GM12891 (cell line): ENCODE data around the gene EMILIN2.
"Not testable (repeated sequence)": the region's sequence is repeated elsewhere in the genome, so short reads cannot be mapped to it uniquely, and the experiment has no call there.

Source experiments
- DNase-seq: peaks from one replicate; pipeline ENCODE4 v3.0.0; 2011; ENCODE audit warnings: low spot score; ENCODE audit not compliant: insufficient read length
- FAIRE-seq: peaks from 2 replicates; lab custom pipeline; 2011; peaks lifted over from hg19 to GRCh38; lab: Jason Lieb, UNC
- PAX5 ChIP-seq: IDR thresholded peaks from 2 replicates; pipeline ENCODE4 v1.6.1; 2011; ENCODE audit warnings: low read length, moderate library complexity, mild to moderate bottlenecking; ENCODE audit not compliant: insufficient read depth, severe bottlenecking
- POLR2A ChIP-seq: IDR thresholded peaks from 2 replicates; pipeline ENCODE4 v1.6.1; 2011; ENCODE audit warnings: low read depth, low read length, control low read depth
- POLR2AphosphoS5 ChIP-seq: IDR thresholded peaks from 2 replicates; pipeline ENCODE4 v1.6.1; 2011; ENCODE audit warnings: low read depth, low read length, control low read depth
- POU2F2 ChIP-seq: IDR thresholded peaks from 2 replicates; pipeline ENCODE4 v1.6.1; 2011; ENCODE audit warnings: low read depth, mild to moderate bottlenecking, control low read depth, low read length, moderate library complexity
- SPI1 ChIP-seq: IDR thresholded peaks from 2 replicates; pipeline ENCODE4 v1.6.1; 2011; ENCODE audit warnings: low read depth, low read length, control low read depth
- TAF1 ChIP-seq: IDR thresholded peaks from 2 replicates; pipeline ENCODE4 v1.6.1; 2011; ENCODE audit warnings: low read depth, low read length, control low read depth

Gene EMILIN2

DNA sequence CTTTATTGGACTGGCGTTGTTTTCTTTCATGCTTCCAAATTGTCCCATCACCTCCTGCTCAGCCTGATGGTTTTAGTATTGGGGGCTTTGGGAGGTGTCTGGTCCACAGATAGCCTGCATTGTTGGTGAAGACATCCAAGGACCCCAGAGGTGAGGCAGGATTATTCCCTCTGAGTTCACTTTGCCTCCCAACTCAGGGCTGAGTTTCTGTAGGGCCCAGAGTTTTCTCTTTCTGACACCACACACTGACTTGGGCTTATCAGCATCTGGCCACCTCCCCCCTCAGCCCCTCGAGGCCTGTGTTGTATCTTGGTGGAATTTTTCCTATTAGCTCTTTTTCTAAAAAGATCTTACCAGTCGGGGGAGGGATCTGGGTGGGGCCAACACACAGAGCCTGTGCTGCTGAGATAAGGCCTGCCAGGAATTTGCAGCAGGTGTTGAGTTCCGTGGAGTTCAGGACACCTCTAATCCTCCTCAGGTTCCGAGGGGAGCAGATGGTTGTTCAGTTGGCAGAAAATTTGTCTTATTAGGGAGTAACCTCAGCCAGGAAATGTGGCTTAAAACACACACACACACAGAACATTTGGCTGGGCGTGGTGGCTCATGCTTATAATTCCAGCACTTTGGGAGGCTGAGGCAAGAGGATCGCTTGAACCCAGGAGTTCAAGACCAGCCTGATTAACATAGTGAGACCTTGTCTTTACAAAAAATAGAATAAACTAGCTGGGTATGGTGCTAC, 7.3 kb downstream of the EMILIN2 start:
- no peak for DNase-seq
- no peak for TF ChIP-seq PAX5
- TF ChIP-seq TAF1: no peak
- no peak for TF ChIP-seq POLR2AphosphoS5
- no peak for FAIRE-seq

DNA sequence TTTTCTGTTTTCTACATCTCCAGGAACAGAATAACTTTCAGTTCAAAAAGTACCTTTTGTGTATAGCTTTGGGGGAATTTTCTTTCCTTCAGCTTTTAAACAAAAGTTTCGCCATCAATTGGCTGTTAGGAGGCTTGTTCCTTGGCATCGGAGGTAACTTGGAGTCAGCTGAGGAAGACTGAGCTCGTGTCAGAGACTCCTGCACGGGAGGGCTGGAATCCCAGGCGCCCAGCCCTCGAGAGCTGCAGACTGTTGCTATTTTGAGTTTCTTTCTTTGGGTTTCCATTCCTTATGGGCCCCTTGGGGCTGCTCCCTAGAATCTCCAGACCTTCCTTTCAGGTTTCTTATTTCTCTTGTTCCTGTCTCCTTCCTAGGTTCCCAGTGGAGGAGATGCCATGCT, 8.1 kb downstream of the EMILIN2 start:
- FAIRE-seq (no peak), DNase-seq (no peak)
- no peak for TF ChIP-seq PAX5
- no peak for TF ChIP-seq POU2F2
- no peak for TF ChIP-seq TAF1
- TF ChIP-seq POLR2A: no peak
- TF ChIP-seq POLR2AphosphoS5: no peak
- TF ChIP-seq SPI1: no peak

DNA sequence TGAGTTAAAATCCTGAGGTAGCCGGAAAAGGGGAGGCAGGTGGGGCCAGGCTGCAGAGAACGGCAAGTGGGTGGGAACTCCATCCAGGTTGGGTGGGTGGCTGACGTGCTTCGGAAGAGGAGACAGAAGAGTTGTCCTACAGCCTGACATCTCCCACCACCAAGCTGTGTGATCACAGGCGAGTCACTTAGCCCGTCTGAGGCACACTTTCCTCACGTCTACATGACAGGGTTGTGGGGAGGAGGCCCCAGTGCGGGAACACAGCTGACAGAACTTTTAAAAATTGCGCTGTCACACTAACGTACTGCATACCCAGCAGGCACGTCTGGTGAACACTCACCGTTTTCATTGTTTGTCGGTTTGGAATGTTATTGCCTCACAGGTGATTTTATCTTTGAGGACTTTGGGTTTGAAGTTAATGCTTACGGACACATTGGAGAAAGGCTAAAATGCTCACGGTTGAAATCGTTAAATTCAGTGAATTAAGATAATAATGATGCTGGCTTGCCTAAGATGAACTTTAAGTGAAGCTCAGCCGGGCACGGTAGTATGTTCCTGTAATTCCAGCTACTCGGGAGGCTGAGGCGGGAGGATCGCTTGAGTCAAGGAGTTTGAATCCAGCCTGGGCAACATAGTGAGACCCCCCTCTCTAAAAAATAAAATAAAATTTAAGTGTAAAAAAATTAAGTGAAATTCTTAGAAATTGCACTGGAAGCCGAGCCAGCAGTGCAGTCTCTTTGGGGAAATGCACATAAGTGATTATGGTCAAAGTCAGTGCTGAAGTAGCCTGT, 8.9 kb downstream of the EMILIN2 start:
- no peak for DNase-seq
- FAIRE-seq: no peak
- no peak for TF ChIP-seq PAX5
- TF ChIP-seq POLR2A: no peak
- TF ChIP-seq TAF1: no peak
- no peak for TF ChIP-seq SPI1

DNA sequence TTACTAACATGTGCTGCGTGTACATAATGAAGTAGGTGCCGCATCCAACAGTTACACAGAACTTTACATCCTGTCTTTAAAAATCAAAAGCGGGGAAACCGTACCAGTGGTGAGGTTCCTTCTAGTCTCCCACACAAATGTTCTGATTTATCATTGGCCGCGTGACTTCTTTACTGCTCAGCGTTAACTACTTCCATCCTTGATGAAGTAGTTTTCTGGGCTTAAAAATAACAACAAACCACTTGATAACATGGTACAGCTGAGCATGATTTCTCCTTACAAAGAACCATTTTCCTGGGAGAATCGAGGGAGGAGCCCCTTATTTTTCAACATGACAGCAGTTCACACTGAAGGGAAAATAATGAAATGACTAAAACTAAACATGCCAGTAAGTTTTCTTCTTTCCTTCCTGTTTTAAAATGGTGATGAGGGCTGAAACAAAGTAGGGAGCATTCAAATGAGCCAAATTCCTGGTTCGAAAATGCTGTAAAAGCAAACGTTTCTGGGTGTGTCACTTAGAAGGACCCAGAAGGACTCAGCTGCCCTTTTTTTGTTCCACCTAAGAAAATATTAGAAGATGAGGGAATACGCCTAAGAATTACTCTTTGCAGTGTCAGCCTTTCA, 9.9 kb downstream of the EMILIN2 start:
- DNase-seq (no peak), FAIRE-seq (no peak)
- TF ChIP-seq PAX5: no peak
- TF ChIP-seq SPI1: no peak
- TF ChIP-seq POLR2A: no peak
- TF ChIP-seq TAF1: no peak
- TF ChIP-seq POLR2AphosphoS5: no peak
- TF ChIP-seq POU2F2: no peak

DNA sequence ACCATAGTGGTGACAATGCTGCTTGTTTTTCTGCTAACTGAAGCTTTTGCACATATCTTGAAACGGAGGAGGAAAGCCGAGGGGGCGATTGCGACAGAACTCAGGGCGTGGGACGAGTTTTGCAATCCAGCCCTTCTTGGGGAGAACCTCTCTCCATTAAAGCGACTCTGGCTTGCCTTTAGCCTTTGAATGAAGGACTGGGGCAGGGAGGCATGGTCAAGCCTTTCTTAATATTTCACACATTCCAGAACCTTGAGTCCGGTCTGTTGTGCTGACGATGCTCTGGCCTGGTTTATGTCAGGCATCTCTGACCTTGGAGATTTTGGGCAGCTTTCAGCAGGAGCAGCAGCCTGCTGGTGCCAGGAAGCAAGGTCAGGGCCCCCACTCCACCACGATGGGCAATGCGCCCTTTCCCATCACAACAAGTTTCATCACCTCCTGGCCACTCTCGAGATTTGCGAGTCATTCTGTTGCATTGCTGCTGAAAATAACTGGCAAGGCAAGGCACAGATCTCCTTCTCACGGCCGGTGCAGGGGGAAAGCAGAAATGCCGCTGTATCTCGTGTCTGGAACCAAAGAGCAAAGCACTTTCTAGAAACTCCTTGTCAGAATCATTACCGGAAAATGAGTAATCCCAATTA, 10.8 kb downstream of the EMILIN2 start:
- FAIRE-seq (no peak), DNase-seq (no peak)
- no peak for TF ChIP-seq TAF1
- TF ChIP-seq POLR2AphosphoS5: no peak
- TF ChIP-seq SPI1: no peak
- no peak for TF ChIP-seq POU2F2
- TF ChIP-seq PAX5: no peak

DNA sequence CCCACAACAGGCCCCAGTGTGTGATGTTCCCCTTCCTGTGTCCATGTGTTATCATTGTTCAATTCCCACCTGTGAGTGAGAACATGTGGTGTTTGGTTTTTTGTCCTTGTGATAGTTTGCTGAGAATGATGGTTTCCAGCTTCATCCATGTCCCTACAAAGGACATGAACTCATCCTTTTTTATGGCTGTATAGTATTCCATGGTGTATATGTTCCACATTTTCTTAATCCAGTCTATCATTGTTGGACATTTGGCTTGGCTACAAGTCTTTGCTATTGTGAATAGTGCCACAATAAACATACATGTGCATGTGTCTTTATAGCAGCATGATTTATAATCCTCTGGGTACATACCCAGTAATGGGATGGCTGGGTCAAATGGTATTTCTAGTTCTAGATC, 13.6 kb downstream of the EMILIN2 start:
- not testable (repeated sequence) for DNase-seq, FAIRE-seq

DNA sequence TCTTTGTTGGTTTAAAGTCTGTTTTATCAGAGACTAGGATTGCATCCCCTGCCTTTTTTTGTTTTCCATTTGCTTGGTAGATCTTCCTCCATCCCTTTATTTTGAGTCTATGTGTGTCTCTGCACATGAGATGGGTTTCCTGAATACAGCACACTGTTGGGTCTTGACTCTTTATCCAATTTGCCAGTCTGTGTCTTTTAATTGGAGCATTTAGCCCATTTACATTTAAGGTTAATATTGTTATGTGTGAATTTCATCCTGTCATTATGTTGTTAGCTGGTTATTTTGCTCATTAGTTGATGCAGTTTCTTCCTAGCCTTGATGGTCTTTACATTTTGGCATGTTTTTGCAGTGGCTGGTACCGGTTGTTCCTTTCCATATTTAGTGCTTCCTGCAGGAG, 17.2 kb downstream of the EMILIN2 start:
- not testable (repeated sequence) for DNase-seq, FAIRE-seq

DNA sequence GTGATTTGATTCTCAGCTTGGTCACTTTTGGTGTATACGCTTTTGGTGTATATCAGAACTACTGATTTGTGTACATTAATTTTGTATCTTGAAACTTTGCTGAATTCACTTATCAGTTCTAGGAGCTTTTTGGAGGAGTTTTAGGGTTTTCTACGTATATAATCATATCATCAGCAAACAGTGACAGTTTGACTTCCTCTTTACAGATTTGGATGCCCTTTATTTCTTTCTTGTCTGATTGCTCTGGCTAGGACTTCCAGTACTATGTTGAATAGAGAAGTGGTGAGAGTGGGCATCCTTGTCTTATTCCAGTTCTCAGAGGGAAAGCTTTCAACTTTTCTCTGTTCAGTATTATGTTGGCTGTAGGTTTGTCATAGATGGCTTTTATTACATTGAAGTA, 19.7 kb downstream of the EMILIN2 start:
- not testable (repeated sequence) for FAIRE-seq, DNase-seq

DNA sequence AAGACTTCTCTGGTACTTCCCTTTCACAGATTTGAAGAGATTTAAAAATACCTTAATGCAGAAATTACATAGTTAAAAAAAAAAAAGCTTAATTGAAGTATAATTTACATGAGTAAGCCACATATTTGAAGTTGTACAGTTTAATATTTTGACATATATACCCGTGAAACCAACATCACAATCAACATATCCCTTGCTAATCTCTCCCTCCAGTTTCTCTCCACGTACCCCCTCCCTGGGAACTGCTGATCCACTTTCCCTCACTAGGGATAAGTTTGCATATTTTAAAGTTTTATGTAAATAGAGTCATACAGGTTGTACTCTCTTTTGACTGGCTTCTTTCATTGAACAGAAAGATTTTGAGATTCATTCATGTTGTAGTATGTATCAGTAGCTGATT, 22.4 kb downstream of the EMILIN2 start:
- no peak for TF ChIP-seq POU2F2
- TF ChIP-seq PAX5: no peak
- TF ChIP-seq SPI1: no peak
- no peak for TF ChIP-seq TAF1
- TF ChIP-seq POLR2A: no peak
- TF ChIP-seq POLR2AphosphoS5: no peak
- FAIRE-seq: no peak
- DNase-seq: no peak

DNA sequence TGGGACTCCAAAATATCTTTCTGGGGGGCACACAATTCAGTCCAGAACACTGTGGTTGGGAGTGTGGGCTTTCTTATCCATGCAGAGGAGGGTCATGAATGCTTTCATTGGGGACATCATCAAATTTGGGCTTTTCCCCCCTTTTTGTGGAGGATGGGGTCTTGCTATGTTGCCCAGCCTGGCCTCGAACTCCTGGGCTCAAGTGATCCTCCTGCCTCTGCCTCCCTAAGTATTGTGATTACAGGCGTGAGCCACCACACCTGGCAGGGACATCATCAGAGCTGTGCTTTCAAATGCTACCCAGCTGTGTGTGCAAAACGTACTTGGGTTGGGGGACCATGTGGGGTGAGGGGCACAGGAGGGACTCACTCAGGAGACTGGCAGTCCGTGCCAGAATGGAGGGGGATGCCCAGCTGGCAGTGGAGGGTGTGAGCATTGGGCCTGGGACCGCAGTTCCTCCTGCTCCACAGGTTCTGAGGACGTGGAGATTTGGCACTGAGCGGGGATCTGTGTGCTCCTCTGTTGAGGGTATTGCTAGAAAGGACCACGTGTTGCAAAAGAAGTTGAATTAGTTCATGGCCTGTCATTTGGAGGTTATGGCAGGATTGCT, 24.4 kb downstream of the EMILIN2 start:
- no peak for FAIRE-seq
- no peak for DNase-seq
- TF ChIP-seq SPI1 (no peak), PAX5 (no peak), POLR2AphosphoS5 (no peak), POLR2A (no peak), TAF1 (no peak), POU2F2 (no peak)
